Measurements from ENCODE around the gene SPTBN1. TPM values are rescaled to one million over a fixed set of nuclear protein-coding genes. Genes with fewer than 3 reads are reported as not detected.
A peak's percentile ranks its signal among the peaks of the same experiment; 100 is the strongest.

SPTBN1 gene
- total RNA-seq, 4 donors from 2014 or later = 353 to 606 (median 498) TPM

GRCh38 chr2:54597153-54597848 is 141.2 kb downstream of the SPTBN1 start:
- peak; percentile 48 for ATAC-seq
- Histone ChIP-seq H3K27ac (peak overlapping the region in 3 of 4 donors; percentile 69 to 74 (median 71)), H3K4me1 (peaks cover 14 to 76% (median 47%) of the 10 kb centered on the region in 3 donors), H3K27me3 (no peaks in the 10 kb centered on the region), H3K4me3 (no peak overlapping the region), H3K9me3 (no peaks in the 10 kb centered on the region), H3K36me3 (peaks cover 0 to 17% of the 10 kb centered on the region in 2 donors)
- 15 to 24% methylated on average over 2 to 4 of the region's 5 CpGs for WGBS, 2 donors (ENCODE audit: low coverage in 1 of 2)
- TF ChIP-seq POLR2AphosphoS5 (IDR thresholded peaks at IDR 0.05) (peak; percentile 75), CTCF (IDR thresholded peaks at IDR 0.05) (no peak)

GRCh38 chr2:54598347-54599325 is 142.5 kb downstream of the SPTBN1 start:
- peak overlapping the region in 3 of 4 donors; percentile 54 to 69 (median 60) for H3K27ac ChIP-seq

GRCh38 chr2:54599326-54599710 is 143.2 kb downstream of the SPTBN1 start:
- Histone ChIP-seq H3K9me3 (no peaks in the 10 kb centered on the region), H3K27ac (peak overlapping the region in 3 of 4 donors; percentile 54 to 69 (median 60)), H3K27me3 (no peaks in the 10 kb centered on the region), H3K36me3 (peaks cover 0 to 13% of the 10 kb centered on the region in 2 donors), H3K4me1 (peaks cover 23 to 96% (median 58%) of the 10 kb centered on the region in 3 donors), H3K4me3 (no peak overlapping the region)
- no peak for TF ChIP-seq EP300 (IDR thresholded peaks at IDR 0.05)
- no peak for TF ChIP-seq POLR2AphosphoS5 (IDR thresholded peaks at IDR 0.05)
- TF ChIP-seq POLR2A (IDR thresholded peaks at IDR 0.05) = no peak
- TF ChIP-seq CTCF (IDR thresholded peaks at IDR 0.05) = no peak
- WGBS, 2 donors (ENCODE audit: low coverage in 1 of 2) = 82 to 83% methylated on average over 2 to 5 of the region's 5 CpGs
- ATAC-seq = no peak

More at GRCh38 chr2:54598347-54599325, 142.5 kb downstream of the SPTBN1 start:
- TF ChIP-seq POLR2A (IDR thresholded peaks at IDR 0.05) (no peak), CTCF (IDR thresholded peaks at IDR 0.05) (no peak), POLR2AphosphoS5 (IDR thresholded peaks at IDR 0.05) (no peak), EP300 (IDR thresholded peaks at IDR 0.05) (no peak)
- Histone ChIP-seq H3K36me3 (peaks cover 0 to 13% of the 10 kb centered on the region in 2 donors), H3K4me1 (peaks cover 23 to 90% (median 58%) of the 10 kb centered on the region in 3 donors), H3K4me3 (no peak overlapping the region), H3K9me3 (no peaks in the 10 kb centered on the region), H3K27me3 (no peaks in the 10 kb centered on the region)
- 90 to 95% methylated on average over 6 to 10 of the region's 14 CpGs for WGBS, 2 donors (ENCODE audit: low coverage in 1 of 2)
- ATAC-seq = no peak

- Histone ChIP-seq H3K4me1 (peaks cover 23 to 100% (median 60%) of the 10 kb centered on the region in 3 donors), H3K27ac (peak overlapping the region in 3 of 4 donors; percentile 54 to 69 (median 60))
These were observed 143.8 kb downstream of the SPTBN1 start for GRCh38 chr2:54599914-54600313.

More at GRCh38 chr2:54599914-54600313, 143.8 kb downstream of the SPTBN1 start:
- Histone ChIP-seq H3K27me3 (no peaks in the 10 kb centered on the region), H3K9me3 (no peaks in the 10 kb centered on the region), H3K36me3 (peaks cover 0 to 13% of the 10 kb centered on the region in 2 donors), H3K4me3 (no peak overlapping the region)
- TF ChIP-seq CTCF (IDR thresholded peaks at IDR 0.05) (no peak), POLR2AphosphoS5 (IDR thresholded peaks at IDR 0.05) (peak; percentile 65)
- 13% methylated on average over 2 of the region's 4 CpGs; no CpG with 5 or more reads in 1 of the 2 donors for WGBS, 2 donors (ENCODE audit: low coverage in 1 of 2)
- ATAC-seq = peak; percentile 22

Measured in gastroesophageal sphincter (tissue), 4 donors.